Parathyroid adenoma (tissue), 2 donors: ENCODE results near the gene LUC7L2.
"Not testable (repeated sequence)": the region's sequence is repeated elsewhere in the genome, so short reads cannot be mapped to it uniquely, and the experiment has no call there.

Source experiments
- H2AFZ ChIP-seq: fragments of 300-600 bp; sonication (generic); one replicate; pipeline ENCODE4 v1.7.0; 2017; ENCODE audit warnings: antibody characterized with exemption, mild to moderate bottlenecking
- H3K27ac ChIP-seq: fragments of 300-600 bp; sonication (generic); one replicate; pipeline ENCODE4 v1.7.0; 2017
- H3K27me3 ChIP-seq: fragments of 300-600 bp; sonication (generic); one replicate; pipeline ENCODE4 v1.7.0; 2017; ENCODE audit warnings: low read length; ENCODE audit not compliant: control insufficient read depth, insufficient read depth
- H3K36me3 ChIP-seq: fragments of 300-600 bp; sonication (generic); one replicate; pipeline ENCODE4 v1.7.0; 2017; ENCODE audit warnings: low read length; ENCODE audit not compliant: control insufficient read depth, insufficient read depth
- H3K4me1 ChIP-seq: fragments of 300-600 bp; sonication (generic); one replicate; pipeline ENCODE4 v1.7.0; 2017; ENCODE audit warnings: control low read depth
- H3K4me2 ChIP-seq: fragments of 300-600 bp; sonication (generic); one replicate; pipeline ENCODE4 v1.7.0; 2017; ENCODE audit warnings: low read length
- H3K4me3 ChIP-seq: fragments of 300-600 bp; sonication (generic); one replicate; pipeline ENCODE4 v1.7.0; 2017; ENCODE audit warnings: low read depth, low read length
- H3K79me2 ChIP-seq: fragments of 300-600 bp; sonication (generic); one replicate; pipeline ENCODE4 v1.7.0; 2017; ENCODE audit warnings: control low read depth
- H3K9ac ChIP-seq: fragments of 300-600 bp; sonication (generic); one replicate; pipeline ENCODE4 v1.7.0; 2017; ENCODE audit warnings: mild to moderate bottlenecking
- H3K9me3 ChIP-seq: fragments of 300-600 bp; sonication (generic); one replicate; pipeline ENCODE4 v1.7.0; 2017; ENCODE audit warnings: low read length; ENCODE audit not compliant: control insufficient read depth
- TF ChIP-seq, protein P1 (sequence below): fragments of 300-600 bp; sonication (generic); IDR thresholded peaks from one replicate; pipeline ENCODE4 v1.7.0; 2017; ENCODE audit warnings: antibody characterized with exemption, mild to moderate bottlenecking
- donor health status: primary hyperparathyroidism.

Gene LUC7L2

DNA sequence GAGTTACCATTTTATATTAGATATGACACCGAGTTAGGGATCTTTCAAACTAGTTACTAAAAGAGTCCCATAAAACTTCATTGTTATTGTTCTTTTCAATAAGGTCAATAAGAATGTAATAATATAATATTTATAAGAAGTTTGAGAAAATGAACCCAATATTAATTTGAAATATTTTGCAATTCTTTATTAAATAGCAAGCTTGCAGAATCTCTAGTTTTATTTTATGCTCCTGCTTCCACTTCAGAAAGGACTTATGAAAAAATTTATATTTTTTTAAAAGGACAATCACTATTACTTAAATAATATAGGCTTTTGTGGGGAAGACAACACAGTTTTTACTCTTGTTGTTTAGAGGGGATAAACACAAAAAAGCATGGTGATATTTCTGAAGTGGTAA, 47.9 kb downstream of the LUC7L2 start:
- no peaks in the 10 kb centered on the region for H3K9me3 ChIP-seq
- no peak overlapping the region for H3K4me2 ChIP-seq
- H3K27me3 ChIP-seq, result no peaks in the 10 kb centered on the region
- TF ChIP-seq, protein P1, sequence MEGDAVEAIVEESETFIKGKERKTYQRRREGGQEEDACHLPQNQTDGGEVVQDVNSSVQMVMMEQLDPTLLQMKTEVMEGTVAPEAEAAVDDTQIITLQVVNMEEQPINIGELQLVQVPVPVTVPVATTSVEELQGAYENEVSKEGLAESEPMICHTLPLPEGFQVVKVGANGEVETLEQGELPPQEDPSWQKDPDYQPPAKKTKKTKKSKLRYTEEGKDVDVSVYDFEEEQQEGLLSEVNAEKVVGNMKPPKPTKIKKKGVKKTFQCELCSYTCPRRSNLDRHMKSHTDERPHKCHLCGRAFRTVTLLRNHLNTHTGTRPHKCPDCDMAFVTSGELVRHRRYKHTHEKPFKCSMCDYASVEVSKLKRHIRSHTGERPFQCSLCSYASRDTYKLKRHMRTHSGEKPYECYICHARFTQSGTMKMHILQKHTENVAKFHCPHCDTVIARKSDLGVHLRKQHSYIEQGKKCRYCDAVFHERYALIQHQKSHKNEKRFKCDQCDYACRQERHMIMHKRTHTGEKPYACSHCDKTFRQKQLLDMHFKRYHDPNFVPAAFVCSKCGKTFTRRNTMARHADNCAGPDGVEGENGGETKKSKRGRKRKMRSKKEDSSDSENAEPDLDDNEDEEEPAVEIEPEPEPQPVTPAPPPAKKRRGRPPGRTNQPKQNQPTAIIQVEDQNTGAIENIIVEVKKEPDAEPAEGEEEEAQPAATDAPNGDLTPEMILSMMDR, result no peak
- no peaks in the 10 kb centered on the region for H3K4me1 ChIP-seq
- no peak overlapping the region for H3K9ac ChIP-seq
- H3K79me2 ChIP-seq, result peaks cover 15% of the 10 kb centered on the region
- no peak overlapping the region for H3K4me3 ChIP-seq
- H3K36me3 ChIP-seq, result no peaks in the 10 kb centered on the region
- no peak overlapping the region for H2AFZ ChIP-seq
- H3K27ac ChIP-seq, result no peak overlapping the region

DNA sequence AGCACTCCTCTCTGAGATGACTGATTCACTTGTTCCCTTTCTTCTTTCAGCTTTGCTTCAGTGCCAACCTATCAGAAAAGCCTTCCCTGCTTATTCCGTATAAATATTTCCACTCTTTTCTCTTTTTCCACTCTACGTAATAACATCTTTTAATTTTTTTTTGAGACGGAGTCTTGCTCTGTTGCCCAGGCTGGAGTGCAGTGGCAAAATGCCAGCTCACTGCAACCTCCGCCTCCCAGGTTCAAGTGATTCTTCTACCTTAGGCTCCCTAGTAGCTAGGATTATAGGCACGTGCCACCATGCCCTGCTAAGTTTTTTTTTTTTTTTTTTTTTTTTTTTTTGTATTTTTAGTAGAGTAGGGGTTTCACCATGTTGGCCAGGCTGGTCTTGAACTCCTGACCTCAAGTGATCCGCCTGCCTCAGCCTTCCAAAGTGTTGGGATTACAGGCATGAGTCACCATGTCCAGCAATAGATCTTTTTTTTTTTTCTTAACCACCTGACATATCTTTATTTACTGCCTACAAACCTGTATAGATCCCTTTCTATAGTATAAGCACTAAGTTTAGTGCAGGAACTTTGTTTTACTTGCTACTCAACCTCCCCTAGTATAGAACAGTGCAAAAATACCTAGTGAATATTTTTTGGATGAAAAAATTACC, 55.2 kb downstream of the LUC7L2 start:
- not testable (repeated sequence) for H2AFZ ChIP-seq, H3K27me3 ChIP-seq, H3K9ac ChIP-seq, H3K9me3 ChIP-seq, H3K4me2 ChIP-seq, H3K36me3 ChIP-seq, H3K4me3 ChIP-seq, H3K4me1 ChIP-seq, H3K27ac ChIP-seq, H3K79me2 ChIP-seq

DNA sequence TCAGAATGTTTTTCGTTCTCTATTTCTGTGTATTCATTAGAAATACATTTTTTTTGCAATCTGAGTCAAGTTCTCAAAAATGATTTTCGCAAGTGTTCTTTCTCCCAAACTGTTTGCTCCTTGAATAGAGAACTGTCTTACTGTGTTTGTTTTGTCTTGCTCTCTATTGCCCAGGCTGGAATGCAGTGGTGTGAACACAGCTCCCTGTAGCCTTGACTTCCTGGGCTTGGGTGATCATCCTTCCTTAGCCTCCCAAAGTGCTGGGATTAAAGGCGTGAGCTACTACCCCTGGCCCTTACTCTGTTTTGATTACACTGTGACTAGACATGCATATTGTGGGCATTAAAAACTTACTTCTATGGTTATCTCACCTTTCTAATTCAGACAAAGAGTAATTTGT, 56.7 kb downstream of the LUC7L2 start:
- TF ChIP-seq, protein P1, result no peak
- Histone ChIP-seq H3K36me3 (no peaks in the 10 kb centered on the region), H3K4me2 (no peak overlapping the region), H3K4me1 (no peaks in the 10 kb centered on the region), H3K9me3 (no peaks in the 10 kb centered on the region), H3K27me3 (no peaks in the 10 kb centered on the region), H3K79me2 (no peaks in the 10 kb centered on the region), H3K4me3 (no peak overlapping the region), H2AFZ (no peak overlapping the region), H3K9ac (no peak overlapping the region), H3K27ac (no peak overlapping the region)

DNA sequence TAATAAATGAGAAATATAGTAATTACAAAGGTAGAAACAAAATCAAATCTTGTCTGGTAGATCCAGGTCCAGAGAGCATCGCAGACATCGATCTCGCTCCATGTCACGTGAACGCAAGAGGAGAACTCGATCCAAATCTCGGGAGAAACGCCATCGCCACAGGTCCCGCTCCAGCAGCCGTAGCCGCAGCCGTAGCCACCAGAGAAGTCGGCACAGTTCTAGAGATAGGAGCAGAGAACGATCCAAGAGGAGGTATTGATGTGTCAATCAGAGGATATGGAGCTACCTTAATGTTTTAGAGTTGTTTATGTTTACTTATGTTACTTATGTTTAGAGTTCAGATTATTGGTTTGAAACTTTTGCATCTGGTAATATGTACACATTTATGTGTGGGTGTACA, 57.8 kb downstream of the LUC7L2 start:
- Histone ChIP-seq H3K9ac (no peak overlapping the region), H2AFZ (no peak overlapping the region), H3K4me1 (no peaks in the 10 kb centered on the region), H3K9me3 (no peaks in the 10 kb centered on the region), H3K27ac (no peak overlapping the region), H3K79me2 (no peaks in the 10 kb centered on the region), H3K27me3 (no peaks in the 10 kb centered on the region), H3K36me3 (no peaks in the 10 kb centered on the region), H3K4me3 (no peak overlapping the region), H3K4me2 (no peak overlapping the region)
- TF ChIP-seq, protein P1, result no peak

DNA sequence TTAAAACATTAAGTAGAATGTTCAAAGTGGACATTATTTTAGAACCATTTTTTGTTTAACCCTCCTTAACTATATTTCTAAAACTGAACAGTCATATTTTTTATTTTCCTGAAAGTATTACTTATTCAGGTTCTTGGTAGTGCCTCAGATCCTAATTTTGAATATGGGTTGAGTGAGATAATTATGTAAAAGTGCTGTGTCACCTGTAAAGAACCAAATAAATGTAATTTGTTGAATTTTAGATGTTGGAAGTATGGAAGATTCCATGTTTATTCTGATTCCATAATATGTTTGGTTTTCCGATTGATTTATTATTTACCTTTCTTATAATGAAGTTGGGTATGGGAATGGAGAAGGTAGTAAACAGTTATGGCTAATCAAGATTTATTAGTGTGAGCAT, 61.4 kb downstream of the LUC7L2 start:
- Histone ChIP-seq H3K36me3 (no peaks in the 10 kb centered on the region), H3K4me2 (no peak overlapping the region), H3K79me2 (no peaks in the 10 kb centered on the region), H3K27ac (no peak overlapping the region), H3K4me1 (no peaks in the 10 kb centered on the region), H3K9me3 (no peaks in the 10 kb centered on the region), H3K9ac (no peak overlapping the region), H2AFZ (no peak overlapping the region), H3K4me3 (no peak overlapping the region), H3K27me3 (no peaks in the 10 kb centered on the region)
- TF ChIP-seq, protein P1, result no peak
